ENCODE results near the gene CUEDC1. TPM values are rescaled to one million over a fixed set of nuclear protein-coding genes. Genes with fewer than 3 reads are reported as not detected.

CUEDC1 gene, protein sequence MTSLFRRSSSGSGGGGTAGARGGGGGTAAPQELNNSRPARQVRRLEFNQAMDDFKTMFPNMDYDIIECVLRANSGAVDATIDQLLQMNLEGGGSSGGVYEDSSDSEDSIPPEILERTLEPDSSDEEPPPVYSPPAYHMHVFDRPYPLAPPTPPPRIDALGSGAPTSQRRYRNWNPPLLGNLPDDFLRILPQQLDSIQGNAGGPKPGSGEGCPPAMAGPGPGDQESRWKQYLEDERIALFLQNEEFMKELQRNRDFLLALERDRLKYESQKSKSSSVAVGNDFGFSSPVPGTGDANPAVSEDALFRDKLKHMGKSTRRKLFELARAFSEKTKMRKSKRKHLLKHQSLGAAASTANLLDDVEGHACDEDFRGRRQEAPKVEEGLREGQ
- 3.4 and 10.8 TPM in 2 replicates for total RNA-seq

DNA sequence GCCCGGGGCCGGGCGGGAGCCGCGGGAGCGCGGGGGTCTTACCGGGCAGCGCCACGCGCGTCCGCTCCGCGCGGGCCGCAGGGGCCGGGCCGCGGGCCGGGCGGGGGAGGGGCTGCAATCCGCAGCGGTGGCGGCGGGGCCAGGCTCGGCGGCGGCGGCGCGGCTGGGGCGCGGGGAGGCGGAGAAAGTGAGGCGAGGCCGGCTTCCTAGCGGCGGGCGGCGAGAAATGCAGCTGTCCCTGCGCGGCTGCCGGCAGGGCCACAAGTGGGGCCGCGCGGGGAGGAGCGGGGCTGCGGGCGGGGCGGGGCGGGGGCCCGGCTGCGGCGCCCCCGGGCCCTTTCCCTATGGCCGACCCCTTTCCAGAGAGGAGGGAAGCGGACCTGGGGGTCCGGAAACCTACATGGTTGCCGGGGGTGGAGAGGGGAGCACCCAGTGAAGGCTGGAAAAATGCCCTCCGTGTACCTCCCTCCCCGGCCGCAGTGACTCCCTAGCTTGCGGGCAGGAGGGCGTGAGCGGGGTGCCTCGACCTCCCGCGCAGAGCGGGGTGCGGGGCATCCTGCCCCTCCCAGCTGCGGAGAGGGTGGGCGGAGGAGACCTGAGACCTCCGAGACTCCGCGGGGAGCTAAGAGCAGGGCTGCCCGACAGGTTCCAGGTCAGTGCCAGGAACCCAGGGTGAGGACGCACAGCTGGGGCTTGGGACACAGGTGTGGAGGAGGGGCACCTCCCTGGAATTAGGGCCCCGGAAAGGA, at the start of gene CUEDC1:
TSS of gene CUEDC1 (minus strand) at position 230 of the 749 bp plus-strand sequence. CDS start 69,848 bp downstream, outside the sequence.

DNA sequence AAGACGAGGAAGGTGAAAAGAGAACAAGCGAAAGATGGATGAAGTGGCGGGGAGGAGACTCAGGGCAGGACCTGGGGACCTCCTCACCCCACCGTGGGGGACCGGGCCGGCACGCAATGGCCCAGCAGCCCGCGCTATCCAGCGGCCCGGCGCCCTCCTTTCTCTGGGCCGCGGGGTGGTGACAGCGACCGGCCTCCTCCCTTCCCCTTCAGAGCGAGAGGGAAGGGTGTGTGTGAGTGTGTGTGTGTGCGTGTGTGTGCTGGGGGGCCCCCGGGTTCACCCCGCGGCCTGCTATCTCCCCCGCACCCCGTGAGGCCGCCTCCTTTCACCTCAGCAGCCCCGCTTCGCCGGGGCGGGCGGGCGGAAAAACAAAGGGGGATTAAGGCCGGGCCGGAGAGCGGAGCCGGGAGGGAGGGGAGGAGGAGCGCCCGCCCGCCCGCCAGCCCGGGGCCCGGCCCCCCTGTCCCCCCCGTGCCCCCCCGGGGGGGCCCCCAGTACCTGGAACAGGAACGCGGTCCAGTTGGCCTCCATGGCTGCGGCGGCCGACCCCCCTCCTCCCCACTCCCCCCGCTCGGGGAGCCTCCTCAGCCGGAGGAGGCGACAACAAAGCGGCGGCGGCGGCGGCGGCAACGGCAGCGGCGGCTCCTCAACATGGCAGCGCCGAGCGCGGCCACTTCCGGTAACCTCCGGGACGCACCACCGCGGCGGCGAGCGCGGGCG, 32.5 kb upstream of the CUEDC1 start, which contains the start of gene VEZF1:
TSS of gene VEZF1 (minus strand) at position 674 of the 720 bp plus-strand sequence. CDS start at position 531, 143 bp downstream.

DNA sequence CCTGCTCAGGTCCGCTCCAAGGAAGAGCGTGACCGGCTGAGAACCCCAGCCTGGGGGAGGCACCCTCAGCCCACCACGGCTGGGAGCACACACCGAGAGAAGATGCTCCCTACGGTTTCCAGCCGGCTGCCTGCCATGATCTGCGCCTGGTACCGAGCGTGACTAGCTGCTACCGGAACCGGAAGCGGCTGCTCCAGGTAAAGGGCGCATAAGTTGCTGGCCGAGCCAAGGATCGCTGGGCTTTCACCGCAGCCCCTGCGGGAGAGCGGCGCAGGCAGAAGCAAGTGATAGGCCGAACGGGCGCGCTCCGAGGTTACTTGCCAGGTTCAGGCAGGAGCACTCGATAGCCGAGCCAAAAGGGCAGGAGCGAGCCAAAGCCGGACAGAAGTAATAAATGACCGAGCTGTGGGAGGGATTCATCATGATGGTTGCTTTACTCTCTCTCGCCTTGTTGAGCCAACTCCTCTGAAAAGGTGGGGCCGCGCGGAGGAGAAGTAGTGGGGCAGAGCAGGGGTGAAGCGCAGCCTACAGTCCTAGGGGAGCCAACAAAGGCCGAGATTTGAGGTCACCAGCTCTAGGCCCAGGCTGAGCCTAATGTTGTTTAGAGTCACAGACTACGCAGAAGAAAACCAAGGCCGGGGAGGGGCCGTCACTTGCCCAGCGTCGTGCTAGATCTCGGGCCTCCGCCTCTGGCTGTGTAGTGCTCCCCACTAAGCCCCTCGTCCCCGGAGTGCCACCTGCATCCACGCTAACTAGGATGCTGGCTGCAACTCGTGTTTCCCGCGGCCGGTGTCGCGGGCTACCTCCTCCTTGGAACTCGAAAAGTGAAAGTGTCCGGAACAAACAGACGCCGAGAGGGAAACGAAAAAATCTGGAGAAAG, 105.1 kb downstream of the CUEDC1 start, which contains the start of gene MRPS23:
TSS of gene MRPS23 (minus strand) at position 171 of the 881 bp plus-strand sequence. CDS start at position 137, 34 bp downstream.

Other genes with a start within 250 kb of the CUEDC1 start
- gene CCDC182, start 210.1 kb downstream of the CUEDC1 start, total RNA-seq: not detected in 2 replicates
- 29.1 and 36.6 TPM in 2 replicates for gene MRPS23, start 105.4 kb downstream of the CUEDC1 start, total RNA-seq
- 21.9 and 39.3 TPM in 2 replicates for gene VEZF1, start 32.8 kb upstream of the CUEDC1 start, total RNA-seq
- 145 and 263 TPM in 2 replicates for gene SRSF1, start 51.8 kb upstream of the CUEDC1 start, total RNA-seq
- gene DYNLL2, start 128.0 kb upstream of the CUEDC1 start, total RNA-seq: 21.9 and 36.1 TPM in 2 replicates
- not detected in 2 replicates for gene OR4D1, start 193.0 kb upstream of the CUEDC1 start, total RNA-seq
- not detected in 2 replicates for gene OR4D2, start 211.6 kb upstream of the CUEDC1 start, total RNA-seq
- gene EPX, start 237.3 kb upstream of the CUEDC1 start, total RNA-seq: not detected in 2 replicates

All from nasal cavity respiratory epithelium epithelial cell of viscerocranial mucosa (primary cell).